GM12878 (cell line): ENCODE results near the gene UNKL. TPM values are rescaled to one million over a fixed set of nuclear protein-coding genes. Genes with fewer than 3 reads are reported as not detected.

Experiments
- ATAC-seq: fragments of 200-7000 bp; cut with Tn5 transposase; 3 replicates; pipeline ENCODE4 v1.9.1; 2020; ENCODE audit warnings: mild to moderate bottlenecking, moderate library complexity
- BruUV-seq: library from RNA; stranded (reverse); fragments of 400-500 nt; replicated peaks from 2 replicates; lab custom pipeline; 2021; lab: Mats Ljungman, UMichigan
- CTCF ChIA-PET: fragments of 300-600 bp; sonication (Branson Sonifier 250); formaldehyde crosslinking; extraction: SDS; loops from one replicate; lab custom pipeline; 2021; ENCODE audit warnings: inconsistent platforms; lab: Yijun Ruan, JAX
- POLR2A ChIA-PET: fragments of 350-600 bp; formaldehyde crosslinking; extraction: SDS; loops from one replicate; lab custom pipeline; 2021; ENCODE audit warnings: inconsistent platforms; lab: Charles Lee
- RAD21 ChIA-PET: fragments of 300-600 bp; sonication (Branson Sonifier 250); formaldehyde crosslinking; loops from one replicate; lab custom pipeline; 2023; ENCODE audit warnings: antibody characterized with exemption; ENCODE audit not compliant: unreplicated experiment; lab: Charles Lee
- SMC1A ChIA-PET: fragments of 300-600 bp; sonication (Branson Sonifier 250); formaldehyde crosslinking; loops from one replicate; lab custom pipeline; 2023; ENCODE audit not compliant: unreplicated experiment, uncharacterized antibody; lab: Charles Lee
- DNase-seq: peaks from one replicate; pipeline ENCODE4 v3.0.0-alpha.2; 2011; ENCODE audit warnings: low read depth, low spot score
- FAIRE-seq: peaks from 3 replicates; lab custom pipeline; 2011; peaks lifted over from hg19 to GRCh38; lab: Jason Lieb, UNC
- H2AFZ ChIP-seq: 2 replicates; pipeline ENCODE4 v1.6.0; 2011; ENCODE audit warnings: low read depth, low read length, control low read depth; ENCODE audit not compliant: control insufficient read depth
- H3K27ac ChIP-seq: 2 replicates; pipeline ENCODE4 v1.5.1; 2011; ENCODE audit warnings: control low read depth; ENCODE audit not compliant: control insufficient read depth, insufficient read depth
- H3K27me3 ChIP-seq, 2 experiments: replicated peaks in 1 of 2; 2 replicates each; pipeline versions ENCODE4 v1.6.0 to v1.6.1; 2011; ENCODE audit warnings: low read length in 1 of 2; ENCODE audit not compliant: control insufficient read depth in 2 of 2, insufficient read depth in 2 of 2
- H3K36me3 ChIP-seq, 2 experiments: 2 replicates each; pipeline ENCODE4 v1.5.1; 2011; ENCODE audit warnings: low read length in 1 of 2; ENCODE audit not compliant: control insufficient read depth in 2 of 2, insufficient read depth in 2 of 2
- H3K4me1 ChIP-seq: 2 replicates; pipeline ENCODE4 v1.6.1; 2011; ENCODE audit warnings: mild to moderate bottlenecking, low read length, moderate library complexity, mixed read lengths; ENCODE audit not compliant: control insufficient read depth, insufficient read depth
- H3K4me2 ChIP-seq: 2 replicates; pipeline ENCODE4 v1.6.0; 2011; ENCODE audit warnings: control low read depth; ENCODE audit not compliant: control insufficient read depth, insufficient read depth
- H3K4me3 ChIP-seq: fragments of 200-600 bp; sonication (generic); 2 replicates; pipeline ENCODE4 v1.5.1; 2016
- H3K79me2 ChIP-seq: 2 replicates; pipeline ENCODE4 v1.6.0; 2011; ENCODE audit warnings: low read length; ENCODE audit not compliant: control insufficient read depth, insufficient read depth
- H3K9ac ChIP-seq: 2 replicates; pipeline ENCODE4 v1.8.0; 2011; ENCODE audit warnings: low read length, control low read depth, mixed read lengths; ENCODE audit not compliant: control insufficient read depth, insufficient read depth
- H3K9me3 ChIP-seq: replicated peaks from 3 replicates; pipeline ENCODE4 v1.5.1; 2011; ENCODE audit warnings: mild to moderate bottlenecking, low read length; ENCODE audit not compliant: control insufficient read depth, insufficient read depth
- H4K20me1 ChIP-seq: 2 replicates; pipeline ENCODE4 v1.6.0; 2011; ENCODE audit not compliant: control insufficient read depth, insufficient read depth
- SMAD5 ChIP-seq: IDR thresholded peaks from 2 replicates; pipeline ENCODE4 v1.6.1; 2016; ENCODE audit warnings: antibody characterized with exemption, low read depth
- TAF1 ChIP-seq: IDR thresholded peaks from 2 replicates; pipeline ENCODE4 v1.6.1; 2011; ENCODE audit warnings: mild to moderate bottlenecking, low read depth, low read length, borderline replicate concordance
- ZBTB33 ChIP-seq: fragments of 450-650 bp; IDR thresholded peaks from 2 replicates; pipeline ENCODE4 v1.6.1; 2017; ENCODE audit warnings: mild to moderate bottlenecking
- WGBS: methylation state at CpG from one replicate; pipeline ENCODE4 v1.1.6; 2016; ENCODE audit warnings: low lambda C conversion rate; ENCODE audit not compliant: insufficient replicate concordance, insufficient coverage; ENCODE audit errors: missing lambda C conversion rate; 5-methylcytosine and 5-hydroxymethylcytosine counted together
- in situ Hi-C: fragments of 300-500 bp; cut with MboI; formaldehyde crosslinking; loops from 9 replicates; pipeline ENCODE4 v1.14.3; 2018; ENCODE audit warnings: mixed read lengths
- intact Hi-C: fragments of 100-400 bp; cut with micrococcal nuclease; formaldehyde crosslinking; loops from one replicate; pipeline ENCODE4 v1.14.2; 2022; ENCODE audit not compliant: unreplicated experiment
- polyA plus RNA-seq, 11 experiments: library from polyadenylated mRNA; depleted of rRNA in 4 of 11; unstranded in 6 of 11; stranded (reverse) in 5 of 11; fragments of >200 nt; fragmentation: Nextera tagmentation in 4 of 11; fragmentation: Illumina TruSeq in 1 of 11; extraction: Ambion mirVana in 4 of 11; extraction: Trizol in 1 of 11; gene quantifications; 1 replicate in 1 of 11; 2 replicates in 10 of 11; pipeline versions ENCODE4 v1.2.1 to v1.2.3, GENCODE V29; 2011 to 2016; ENCODE audit warnings: inconsistent platforms in 2 of 11, missing spikeins in 2 of 11, low read depth in 1 of 11
- total RNA-seq, 4 experiments: library from RNA; depleted of rRNA in 3 of 4; stranded (reverse); fragments of >200 nt in 3 of 4; fragmentation: Illumina TruSeq in 1 of 4; extraction: Trizol in 1 of 4; gene quantifications; 2 replicates each; pipeline versions ENCODE4 v1.2.1 to v1.2.3, GENCODE V29; 2013 to 2021

The UNKL gene
- total and polyA plus RNA-seq, 10 of the 15 experiments (the other 5 are each of a cell fraction or from before 2014, with no cell fraction given), result 0.40 to 21.6 (median 9.1) TPM

- intact Hi-C loops, result loop anchor here (5.0 kb wide), 3 partner anchors 48 to 188 kb away; partner anchors contain the start of genes CRAMP1, IFT140 and UBE2I
- WGBS, result 57% methylated on average over 12 of the region's 12 CpGs
- POLR2A ChIA-PET, result no interaction called here
Observed at GRCh38 chr16:1424028-1424427, 9.5 kb upstream of the UNKL start.

More at GRCh38 chr16:1424028-1424427, 9.5 kb upstream of the UNKL start:
- ChIA-PET SMC1A (no interaction called here), RAD21 (no interaction called here), CTCF (no interaction called here)
- in situ Hi-C loops, result no loop called here
- Histone ChIP-seq H3K4me3 (no peak overlapping the region), H3K36me3 (no peaks in the 10 kb centered on the region), H3K9me3 (no peaks in the 10 kb centered on the region), H3K9ac (no peak overlapping the region), H3K27ac (no peak overlapping the region), H3K27me3 (no peaks in the 10 kb centered on the region), H3K4me2 (no peak overlapping the region), H4K20me1 (no peaks in the 10 kb centered on the region), H3K79me2 (peaks cover 15% of the 10 kb centered on the region), H2AFZ (no peak overlapping the region), H3K4me1 (no peaks in the 10 kb centered on the region)
- DNase-seq (no peak), ATAC-seq (no peak), FAIRE-seq (no peak)
- TF ChIP-seq TAF1 (no peak), SMAD5 (no peak), ZBTB33 (0 out of 2 replicates have a peak, but pooled peaks have one; percentile 16)
- no TSS peak for BruUV-seq
